Panc1 (cell line): ENCODE results near the gene MEIS2. TPM values are rescaled to one million over a fixed set of nuclear protein-coding genes. Genes with fewer than 3 reads are reported as not detected.

Source experiments
- ATAC-seq: fragments of 200-7000 bp; cut with Tn5 transposase; 2 replicates; pipeline ENCODE4 v1.9.1; 2020; ENCODE audit warnings: mild to moderate bottlenecking, moderate library complexity
- BruUV-seq: library from RNA; stranded (reverse); fragments of 400-500 nt; replicated peaks from 2 replicates; lab custom pipeline; 2021; lab: Mats Ljungman, UMichigan
- CTCF ChIA-PET: fragments of 300-600 bp; sonication (Branson Sonifier 250); formaldehyde crosslinking; loops from one replicate; lab custom pipeline; 2022; ENCODE audit warnings: antibody characterized with exemption; lab: Charles Lee
- POLR2A ChIA-PET: fragments of 300-600 bp; sonication (Branson Sonifier 250); formaldehyde crosslinking; loops from one replicate; lab custom pipeline; 2022; ENCODE audit warnings: antibody characterized with exemption; lab: Charles Lee
- DNase-seq: peaks from one replicate; pipeline ENCODE4 v3.0.0-alpha.2; 2010; ENCODE audit warnings: low read depth, low spot score
- H3K27ac ChIP-seq: 2 replicates; pipeline ENCODE4 v1.5.1; 2011; ENCODE audit warnings: mild to moderate bottlenecking, low read length, inconsistent platforms
- H3K27me3 ChIP-seq: fragments of 200-500 bp; sonication (Bioruptor generic); 2 replicates; pipeline ENCODE4 v1.6.0; 2014; ENCODE audit warnings: low read length, inconsistent platforms; ENCODE audit not compliant: control insufficient read depth, insufficient read depth
- H3K36me3 ChIP-seq: fragments of 200-500 bp; sonication (Bioruptor generic); 2 replicates; pipeline ENCODE4 v1.5.1; 2014; ENCODE audit warnings: inconsistent platforms, mild to moderate bottlenecking, low read length, moderate library complexity; ENCODE audit not compliant: control insufficient read depth, insufficient read depth
- H3K4me1 ChIP-seq: 2 replicates; pipeline ENCODE4 v1.5.1; 2011; ENCODE audit warnings: inconsistent platforms, mild to moderate bottlenecking, low read length, moderate library complexity; ENCODE audit not compliant: control insufficient read depth, insufficient read depth
- H3K4me3 ChIP-seq, 2 experiments: 2 replicates each; pipeline ENCODE4 v1.5.1; 2011 to 2012; ENCODE audit warnings: low read depth in 2 of 2, low read length in 2 of 2, mild to moderate bottlenecking in 2 of 2, inconsistent platforms in 1 of 2, moderate library complexity in 1 of 2
- H3K9me3 ChIP-seq: fragments of 200-500 bp; sonication (Bioruptor generic); 2 replicates; pipeline ENCODE4 v1.5.1; 2014; ENCODE audit warnings: low read depth, mild to moderate bottlenecking, inconsistent platforms, low read length, moderate library complexity; ENCODE audit not compliant: control insufficient read depth, insufficient read depth
- POLR2AphosphoS5 ChIP-seq: IDR thresholded peaks from 2 replicates; pipeline ENCODE4 v1.6.1; 2012; ENCODE audit warnings: mild to moderate bottlenecking, low read depth, low read length, moderate library complexity
- SIN3A ChIP-seq: IDR thresholded peaks from 2 replicates; pipeline ENCODE4 v1.6.1; 2012; ENCODE audit warnings: low read depth, mild to moderate bottlenecking, low read length, moderate library complexity, borderline replicate concordance; ENCODE audit not compliant: insufficient read depth
- TCF7L2 ChIP-seq: IDR thresholded peaks from 2 replicates; pipeline ENCODE4 v1.6.1; 2011; ENCODE audit warnings: mild to moderate bottlenecking, low read depth, low read length, inconsistent platforms
- in situ Hi-C: cut with HindIII; loops from 2 replicates; pipeline ENCODE4 v1.10.0; 2016; ENCODE audit warnings: low sequenced_read_pairs, low pct_unique_long_range_greater_than_20kb
- intact Hi-C: fragments of 100-400 bp; cut with micrococcal nuclease; formaldehyde crosslinking; loops from one replicate; pipeline ENCODE4 v1.10.0; 2022; ENCODE audit not compliant: unreplicated experiment
- total RNA-seq: library from RNA; stranded (reverse); gene quantifications from one replicate; pipeline ENCODE4 v1.2.1, GENCODE V29; 2021; ENCODE audit not compliant: unreplicated experiment
- TF ChIP-seq, protein P1 (sequence below): fragments of 450-650 bp; IDR thresholded peaks from 2 replicates; pipeline ENCODE4 v1.5.1; 2017; ENCODE audit warnings: mild to moderate bottlenecking
- TF ChIP-seq, protein P2 (sequence below), 2 experiments: IDR thresholded peaks; 2 replicates each; pipeline ENCODE4 v1.6.1; 2011 to 2012; ENCODE audit warnings: low read depth in 2 of 2, control low read depth in 1 of 2, low read length in 1 of 2, mild to moderate bottlenecking in 1 of 2, moderate library complexity in 1 of 2; ENCODE audit not compliant: insufficient read depth in 1 of 2

The MEIS2 gene
- total RNA-seq, 1 experiment from 2014 or later = 9.3 TPM

GRCh38 chr15:36896949-36897348, 203.4 kb downstream of the MEIS2 start:
- Histone ChIP-seq H3K27ac (peak overlapping the region; percentile 39), H3K4me3 (no peak overlapping the region), H3K27me3 (no peaks in the 10 kb centered on the region), H3K36me3 (no peaks in the 10 kb centered on the region), H3K4me1 (peaks cover 25% of the 10 kb centered on the region), H3K9me3 (no peaks in the 10 kb centered on the region)
- in situ Hi-C loops (no loop called here), intact Hi-C loops (no loop called here)
- peak; percentile 53; the same call in 1 of the 2 replicates for ATAC-seq
- ChIA-PET CTCF (no interaction called here), POLR2A (no interaction called here)
- DNase-seq = no peak
- no TSS peak for BruUV-seq
- TF ChIP-seq SIN3A (no peak), TCF7L2 (peak; percentile 54; the same call in 1 of the 2 replicates)

- TF ChIP-seq SIN3A (no peak), POLR2AphosphoS5 (no peak), TCF7L2 (no peak)
- TF ChIP-seq, protein P1, sequence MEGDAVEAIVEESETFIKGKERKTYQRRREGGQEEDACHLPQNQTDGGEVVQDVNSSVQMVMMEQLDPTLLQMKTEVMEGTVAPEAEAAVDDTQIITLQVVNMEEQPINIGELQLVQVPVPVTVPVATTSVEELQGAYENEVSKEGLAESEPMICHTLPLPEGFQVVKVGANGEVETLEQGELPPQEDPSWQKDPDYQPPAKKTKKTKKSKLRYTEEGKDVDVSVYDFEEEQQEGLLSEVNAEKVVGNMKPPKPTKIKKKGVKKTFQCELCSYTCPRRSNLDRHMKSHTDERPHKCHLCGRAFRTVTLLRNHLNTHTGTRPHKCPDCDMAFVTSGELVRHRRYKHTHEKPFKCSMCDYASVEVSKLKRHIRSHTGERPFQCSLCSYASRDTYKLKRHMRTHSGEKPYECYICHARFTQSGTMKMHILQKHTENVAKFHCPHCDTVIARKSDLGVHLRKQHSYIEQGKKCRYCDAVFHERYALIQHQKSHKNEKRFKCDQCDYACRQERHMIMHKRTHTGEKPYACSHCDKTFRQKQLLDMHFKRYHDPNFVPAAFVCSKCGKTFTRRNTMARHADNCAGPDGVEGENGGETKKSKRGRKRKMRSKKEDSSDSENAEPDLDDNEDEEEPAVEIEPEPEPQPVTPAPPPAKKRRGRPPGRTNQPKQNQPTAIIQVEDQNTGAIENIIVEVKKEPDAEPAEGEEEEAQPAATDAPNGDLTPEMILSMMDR = no peak
- TF ChIP-seq, protein P2, sequence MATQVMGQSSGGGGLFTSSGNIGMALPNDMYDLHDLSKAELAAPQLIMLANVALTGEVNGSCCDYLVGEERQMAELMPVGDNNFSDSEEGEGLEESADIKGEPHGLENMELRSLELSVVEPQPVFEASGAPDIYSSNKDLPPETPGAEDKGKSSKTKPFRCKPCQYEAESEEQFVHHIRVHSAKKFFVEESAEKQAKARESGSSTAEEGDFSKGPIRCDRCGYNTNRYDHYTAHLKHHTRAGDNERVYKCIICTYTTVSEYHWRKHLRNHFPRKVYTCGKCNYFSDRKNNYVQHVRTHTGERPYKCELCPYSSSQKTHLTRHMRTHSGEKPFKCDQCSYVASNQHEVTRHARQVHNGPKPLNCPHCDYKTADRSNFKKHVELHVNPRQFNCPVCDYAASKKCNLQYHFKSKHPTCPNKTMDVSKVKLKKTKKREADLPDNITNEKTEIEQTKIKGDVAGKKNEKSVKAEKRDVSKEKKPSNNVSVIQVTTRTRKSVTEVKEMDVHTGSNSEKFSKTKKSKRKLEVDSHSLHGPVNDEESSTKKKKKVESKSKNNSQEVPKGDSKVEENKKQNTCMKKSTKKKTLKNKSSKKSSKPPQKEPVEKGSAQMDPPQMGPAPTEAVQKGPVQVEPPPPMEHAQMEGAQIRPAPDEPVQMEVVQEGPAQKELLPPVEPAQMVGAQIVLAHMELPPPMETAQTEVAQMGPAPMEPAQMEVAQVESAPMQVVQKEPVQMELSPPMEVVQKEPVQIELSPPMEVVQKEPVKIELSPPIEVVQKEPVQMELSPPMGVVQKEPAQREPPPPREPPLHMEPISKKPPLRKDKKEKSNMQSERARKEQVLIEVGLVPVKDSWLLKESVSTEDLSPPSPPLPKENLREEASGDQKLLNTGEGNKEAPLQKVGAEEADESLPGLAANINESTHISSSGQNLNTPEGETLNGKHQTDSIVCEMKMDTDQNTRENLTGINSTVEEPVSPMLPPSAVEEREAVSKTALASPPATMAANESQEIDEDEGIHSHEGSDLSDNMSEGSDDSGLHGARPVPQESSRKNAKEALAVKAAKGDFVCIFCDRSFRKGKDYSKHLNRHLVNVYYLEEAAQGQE (IDR thresholded peaks at IDR 0.05; ENCODE audit: insufficient read depth in 1 of 2, low read depth in 2 of 2, low read length in 1 of 2) = no peak
- ATAC-seq = no peak
- DNase-seq = no peak
- Histone ChIP-seq H3K36me3 (no peaks in the 10 kb centered on the region), H3K9me3 (no peaks in the 10 kb centered on the region), H3K4me3 (no peak overlapping the region), H3K4me1 (peaks cover 23% of the 10 kb centered on the region), H3K27me3 (no peaks in the 10 kb centered on the region), H3K27ac (peak overlapping the region; percentile 29; the same call in 1 of the 2 replicates)
- CTCF ChIA-PET = no interaction called here
- BruUV-seq = no TSS peak
- intact Hi-C loops = no loop called here
- in situ Hi-C loops = no loop called here
- POLR2A ChIA-PET = no interaction called here
Observed at GRCh38 chr15:36894075-36894474, 206.3 kb downstream of the MEIS2 start.

DNA sequence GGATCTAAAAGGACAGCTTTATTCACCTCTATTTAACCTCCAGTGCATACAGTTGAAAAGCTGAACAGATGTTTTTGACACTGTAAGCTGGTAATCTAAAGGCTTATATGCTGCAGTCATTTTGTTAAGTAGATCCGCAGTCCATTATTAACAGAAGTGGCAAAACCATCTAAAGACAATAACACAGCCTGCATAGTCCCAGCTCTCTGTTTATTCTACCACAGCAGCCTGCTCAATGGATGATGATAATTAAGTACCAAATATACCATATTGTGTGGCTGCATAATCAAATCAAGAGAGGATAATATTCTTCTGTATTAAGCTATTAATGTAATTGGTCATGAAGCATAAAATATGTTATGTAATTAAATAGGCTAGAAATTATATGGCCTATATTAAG, 207.1 kb downstream of the MEIS2 start:
- DNase-seq (no peak), ATAC-seq (no peak)
- POLR2A ChIA-PET = no interaction called here
- no peaks in the 10 kb centered on the region for H3K9me3 ChIP-seq
- H3K27me3 ChIP-seq = no peaks in the 10 kb centered on the region
- in situ Hi-C loops (no loop called here), intact Hi-C loops (no loop called here)
- BruUV-seq = no TSS peak
- peaks cover 20% of the 10 kb centered on the region for H3K4me1 ChIP-seq
- H3K27ac ChIP-seq = no peak overlapping the region
- no peaks in the 10 kb centered on the region for H3K36me3 ChIP-seq
- H3K4me3 ChIP-seq = no peak overlapping the region
- TF ChIP-seq, protein P2 (IDR thresholded peaks at IDR 0.05; ENCODE audit: insufficient read depth in 1 of 2, low read depth in 2 of 2, low read length in 1 of 2) = no peak
- CTCF ChIA-PET = no interaction called here
